IMR-90 (cell line): ENCODE results near the gene INPP5B. TPM values are rescaled to one million over a fixed set of nuclear protein-coding genes. Genes with fewer than 3 reads are reported as not detected.

Source experiments
- ATAC-seq: fragments of 200-7000 bp; cut with Tn5 transposase; 2 replicates; pipeline ENCODE4 v1.9.1; 2020; ENCODE audit warnings: low read depth, mild to moderate bottlenecking, moderate library complexity
- BruUV-seq: library from RNA; stranded (reverse); fragments of 400-500 nt; replicated peaks from 2 replicates; lab custom pipeline; 2021; lab: Mats Ljungman, UMichigan
- CTCF ChIA-PET: fragments of 300-600 bp; formaldehyde crosslinking; extraction: SDS; loops from one replicate; lab custom pipeline; 2021; ENCODE audit warnings: antibody characterized with exemption; lab: Yijun Ruan, JAX
- POLR2A ChIA-PET: fragments of 300-600 bp; sonication (Branson Sonifier 250); formaldehyde crosslinking; loops from one replicate; lab custom pipeline; 2022; ENCODE audit warnings: antibody characterized with exemption; ENCODE audit not compliant: unreplicated experiment; lab: Charles Lee
- DNase-seq: peaks from one replicate; pipeline ENCODE4 v3.0.0; 2013
- H2AFZ ChIP-seq: replicated peaks from 2 replicates; pipeline ENCODE3; 2013; ENCODE audit warnings: low read length, mild to moderate bottlenecking; ENCODE audit not compliant: poor library complexity
- H2AK5ac ChIP-seq: 2 replicates; pipeline ENCODE4 v1.6.1; 2013; ENCODE audit warnings: low read depth, low read length, inconsistent platforms
- H2AK9ac ChIP-seq: replicated peaks from 2 replicates; pipeline ENCODE3; 2013; ENCODE audit warnings: mild to moderate bottlenecking, low read depth, low read length, moderate library complexity; ENCODE audit not compliant: poor library complexity
- H2BK120ac ChIP-seq: 2 replicates; pipeline ENCODE4 v1.6.1; 2013; ENCODE audit warnings: low read depth, low read length, inconsistent platforms
- H2BK15ac ChIP-seq: 3 replicates; pipeline ENCODE4 v1.6.1; 2013; ENCODE audit warnings: low read depth, low read length, inconsistent platforms
- H2BK20ac ChIP-seq: 2 replicates; pipeline ENCODE4 v1.6.1; 2013; ENCODE audit warnings: low read depth, mild to moderate bottlenecking, inconsistent platforms, low read length, moderate library complexity
- H2BK5ac ChIP-seq: 2 replicates; pipeline ENCODE4 v1.6.1; 2013; ENCODE audit warnings: mild to moderate bottlenecking, low read depth, low read length, inconsistent platforms; ENCODE audit not compliant: poor library complexity, severe bottlenecking
- H3K14ac ChIP-seq: replicated peaks from 2 replicates; pipeline ENCODE4 v1.6.1; 2013; ENCODE audit warnings: low read depth, low read length, inconsistent platforms
- H3K18ac ChIP-seq: 2 replicates; pipeline ENCODE4 v1.6.1; 2013; ENCODE audit warnings: low read depth, low read length, control low read depth
- H3K23ac ChIP-seq: 2 replicates; pipeline ENCODE4 v1.6.1; 2013; ENCODE audit warnings: low read depth, low read length, inconsistent platforms
- H3K27ac ChIP-seq: 2 replicates; pipeline ENCODE4 v1.5.1; 2013; ENCODE audit warnings: mild to moderate bottlenecking, control low read depth, low read length; ENCODE audit not compliant: insufficient read depth
- H3K27me3 ChIP-seq: 2 replicates; pipeline ENCODE4 v1.6.1; 2013; ENCODE audit warnings: low read length; ENCODE audit not compliant: control insufficient read depth, insufficient read depth
- H3K36me3 ChIP-seq: 2 replicates; pipeline ENCODE4 v1.6.1; 2013; ENCODE audit warnings: low read length, mixed read lengths; ENCODE audit not compliant: control insufficient read depth, insufficient read depth
- H3K4ac ChIP-seq: 2 replicates; pipeline ENCODE4 v1.6.1; 2013; ENCODE audit warnings: low read depth, low read length, inconsistent platforms
- H3K4me1 ChIP-seq: 2 replicates; pipeline ENCODE4 v1.6.1; 2013; ENCODE audit warnings: low read length, mixed read lengths; ENCODE audit not compliant: control insufficient read depth, insufficient read depth
- H3K4me2 ChIP-seq: 2 replicates; pipeline ENCODE4 v1.6.1; 2013; ENCODE audit warnings: low read depth, mild to moderate bottlenecking, control low read depth, low read length, moderate library complexity
- H3K4me3 ChIP-seq: 2 replicates; pipeline ENCODE4 v1.5.1; 2013; ENCODE audit warnings: low read depth, mild to moderate bottlenecking, control low read depth, low read length, moderate library complexity; ENCODE audit not compliant: insufficient read depth
- H3K56ac ChIP-seq: 2 replicates; pipeline ENCODE4 v1.6.1; 2013; ENCODE audit warnings: low read length, inconsistent platforms; ENCODE audit not compliant: insufficient read depth; ENCODE audit errors: extremely low read depth
- H3K79me1 ChIP-seq, 2 experiments: 2 replicates each; pipeline ENCODE4 v1.6.1; 2013; ENCODE audit warnings: low read length in 2 of 2, inconsistent platforms in 1 of 2, low read depth in 1 of 2
- H3K9ac ChIP-seq: 2 replicates; pipeline ENCODE4 v1.6.1; 2013; ENCODE audit warnings: low read depth, low read length, control low read depth
- H3K9me1 ChIP-seq: 2 replicates; pipeline ENCODE4 v1.6.1; 2013; ENCODE audit warnings: low read length, inconsistent platforms; ENCODE audit not compliant: insufficient read depth
- H3K9me3 ChIP-seq: 2 replicates; pipeline ENCODE4 v1.6.1; 2013; ENCODE audit warnings: low read length; ENCODE audit not compliant: control insufficient read depth, insufficient read depth
- H4K20me1 ChIP-seq: 2 replicates; pipeline ENCODE4 v1.6.1; 2013; ENCODE audit warnings: low read length, inconsistent platforms; ENCODE audit not compliant: insufficient read depth
- H4K5ac ChIP-seq: 2 replicates; pipeline ENCODE4 v1.6.1; 2013; ENCODE audit warnings: mild to moderate bottlenecking, low read depth, low read length, control low read depth
- H4K8ac ChIP-seq, 2 experiments: 2 replicates each; pipeline ENCODE4 v1.6.1; 2013; ENCODE audit warnings: low read depth in 2 of 2, low read length in 2 of 2, control low read depth in 1 of 2, inconsistent platforms in 1 of 2
- H4K91ac ChIP-seq: 2 replicates; pipeline ENCODE4 v1.6.1; 2013; ENCODE audit warnings: low read depth, low read length, inconsistent platforms; ENCODE audit not compliant: insufficient read depth
- CEBPB ChIP-seq: IDR thresholded peaks from 2 replicates; pipeline ENCODE4 v1.6.1; 2012; ENCODE audit warnings: low read depth, low read length, improper control_type of control experiment
- CHD1 ChIP-seq: IDR thresholded peaks from 2 replicates; pipeline ENCODE4 v1.6.1; 2012; ENCODE audit warnings: low read depth, low read length, improper control_type of control experiment
- ELK1 ChIP-seq: fragments of 150-350 bp; IDR thresholded peaks from 2 replicates; pipeline ENCODE4 v1.6.1; 2016; ENCODE audit warnings: low read depth, mild to moderate bottlenecking, low read length, moderate library complexity, borderline replicate concordance
- FOS ChIP-seq: fragments of 150-350 bp; IDR thresholded peaks from 2 replicates; pipeline ENCODE4 v1.6.1; 2016; ENCODE audit warnings: low read depth, low read length
- MAFK ChIP-seq: IDR thresholded peaks from 2 replicates; pipeline ENCODE4 v1.6.1; 2012; ENCODE audit warnings: low read depth, low read length, improper control_type of control experiment
- MXI1 ChIP-seq: IDR thresholded peaks from 2 replicates; pipeline ENCODE4 v1.6.1; 2012; ENCODE audit warnings: low read depth, mild to moderate bottlenecking, low read length, moderate library complexity, borderline replicate concordance
- POLR2A ChIP-seq: IDR thresholded peaks from 2 replicates; pipeline ENCODE4 v1.6.1; 2012; ENCODE audit warnings: mild to moderate bottlenecking, low read depth, low read length
- RAD21 ChIP-seq: IDR thresholded peaks from 2 replicates; pipeline ENCODE4 v1.6.1; 2012; ENCODE audit warnings: low read length, improper control_type of control experiment
- RFX5 ChIP-seq: IDR thresholded peaks from 2 replicates; pipeline ENCODE4 v1.8.0; 2012; ENCODE audit warnings: low read depth, mild to moderate bottlenecking, low read length, moderate library complexity
- SMC3 ChIP-seq: fragments of 150-350 bp; IDR thresholded peaks from 2 replicates; pipeline ENCODE4 v1.6.1; 2016; ENCODE audit warnings: low read depth, mild to moderate bottlenecking, antibody characterized with exemption, low read length, moderate library complexity
- WGBS, 2 experiments: methylation state at CpG; one replicate each; pipeline versions ENCODE4 v1.1.5 to v1.1.7; 2013; ENCODE audit warnings: missing lambda C conversion rate in 2 of 2; ENCODE audit not compliant: insufficient read length in 1 of 2; ENCODE audit errors: extremely low coverage in 2 of 2; 5-methylcytosine and 5-hydroxymethylcytosine counted together
- dilution Hi-C: fragments of 300-500 bp; cut with HindIII; formaldehyde crosslinking; loops from one replicate; pipeline ENCODE4 v1.14.3; 2018; ENCODE audit warnings: low sequenced_read_pairs; ENCODE audit not compliant: unreplicated experiment
- in situ Hi-C: fragments of 300-500 bp; cut with MboI; formaldehyde crosslinking; loops from 3 replicates; pipeline ENCODE4 v1.14.3; 2019; ENCODE audit warnings: low sequenced_read_pairs, inconsistent platforms, mixed read lengths
- intact Hi-C: fragments of 100-400 bp; cut with micrococcal nuclease; formaldehyde crosslinking; loops from 2 replicates; pipeline ENCODE4 v1.10.0; 2022
- polyA plus RNA-seq, 3 experiments: library from polyadenylated mRNA; depleted of rRNA; stranded (reverse); fragments of >200 nt; gene quantifications; 2 replicates each; pipeline ENCODE4 v1.2.3, GENCODE V29; 2012; ENCODE audit warnings: low replicate concordance in 1 of 3
- total RNA-seq: library from RNA; depleted of rRNA; stranded (reverse); fragments of >200 nt; gene quantifications from 2 replicates; pipeline ENCODE4 v1.2.3, GENCODE V29; 2012

INPP5B gene
- total and polyA plus RNA-seq, 2 of the 4 experiments (the other 2 are of a cell fraction): 9.4 to 20.4 TPM

GRCh38 chr1:37846647-37847339, 100.1 kb downstream of the INPP5B start:
- in situ Hi-C loops (no loop called here), intact Hi-C loops (no loop called here), dilution Hi-C loops (no loop called here)
- peaks cover 19% of the 10 kb centered on the region; the same call in 1 of the 2 replicates for H4K20me1 ChIP-seq
- H3K27me3 ChIP-seq: no peaks in the 10 kb centered on the region
- peaks cover 9% of the 10 kb centered on the region for H3K36me3 ChIP-seq
- no peak overlapping the region for H2AFZ ChIP-seq
- H2BK5ac ChIP-seq: no peak overlapping the region
- H3K4me3 ChIP-seq: no peak overlapping the region
- ChIA-PET CTCF (no interaction called here), POLR2A (interaction anchor here (0.7 kb wide), 1 partner anchor 112 kb away, joined by 8 read pairs; no protein-coding TSS in a partner anchor)
- H3K4me1 ChIP-seq: peaks cover 3% of the 10 kb centered on the region
- no peak overlapping the region for H3K9ac ChIP-seq
- TF ChIP-seq MAFK: no peak
- TF ChIP-seq FOS: no peak
- no peak for TF ChIP-seq RAD21
- no peak for TF ChIP-seq POLR2A
- no peak for TF ChIP-seq RFX5
- TF ChIP-seq CHD1: no peak
- TF ChIP-seq CEBPB: no peak
- no peak for TF ChIP-seq SMC3
- TF ChIP-seq ELK1: no peak
- TF ChIP-seq MXI1: no peak
- no peak overlapping the region for H4K8ac ChIP-seq
- H2AK9ac ChIP-seq: no peak overlapping the region
- no peak overlapping the region for H2BK15ac ChIP-seq
- H3K18ac ChIP-seq: no peak overlapping the region
- peaks cover 45 to 76% of the 10 kb centered on the region in 2 experiments for H3K79me1 ChIP-seq
- H4K5ac ChIP-seq: no peak overlapping the region
- no peak for DNase-seq
- no peak overlapping the region for H3K27ac ChIP-seq
- no peak overlapping the region for H3K23ac ChIP-seq
- no peaks in the 10 kb centered on the region for H3K9me3 ChIP-seq
- H3K9me1 ChIP-seq: peaks cover 7% of the 10 kb centered on the region
- BruUV-seq: no TSS peak
- no peak overlapping the region for H2BK20ac ChIP-seq
- peak overlapping the region; percentile 2; the same call in 1 of the 2 replicates for H3K4me2 ChIP-seq
- H2BK120ac ChIP-seq: no peak overlapping the region
- H4K91ac ChIP-seq: no peak overlapping the region
- no CpG with 5 or more reads among the region's 4 CpGs for WGBS, 2 experiments
- H3K56ac ChIP-seq: no peak overlapping the region
- no peak for ATAC-seq
- no peak overlapping the region for H3K14ac ChIP-seq
- no peak overlapping the region for H2AK5ac ChIP-seq
- H3K4ac ChIP-seq: no peak overlapping the region
